ENCODE data around the gene CHID1. TPM values are rescaled to one million over a fixed set of nuclear protein-coding genes. Genes with fewer than 3 reads are reported as not detected.

CHID1 gene
- total RNA-seq, 2 donors from 2014 or later, result 46.9 to 78.7 TPM

DNA sequence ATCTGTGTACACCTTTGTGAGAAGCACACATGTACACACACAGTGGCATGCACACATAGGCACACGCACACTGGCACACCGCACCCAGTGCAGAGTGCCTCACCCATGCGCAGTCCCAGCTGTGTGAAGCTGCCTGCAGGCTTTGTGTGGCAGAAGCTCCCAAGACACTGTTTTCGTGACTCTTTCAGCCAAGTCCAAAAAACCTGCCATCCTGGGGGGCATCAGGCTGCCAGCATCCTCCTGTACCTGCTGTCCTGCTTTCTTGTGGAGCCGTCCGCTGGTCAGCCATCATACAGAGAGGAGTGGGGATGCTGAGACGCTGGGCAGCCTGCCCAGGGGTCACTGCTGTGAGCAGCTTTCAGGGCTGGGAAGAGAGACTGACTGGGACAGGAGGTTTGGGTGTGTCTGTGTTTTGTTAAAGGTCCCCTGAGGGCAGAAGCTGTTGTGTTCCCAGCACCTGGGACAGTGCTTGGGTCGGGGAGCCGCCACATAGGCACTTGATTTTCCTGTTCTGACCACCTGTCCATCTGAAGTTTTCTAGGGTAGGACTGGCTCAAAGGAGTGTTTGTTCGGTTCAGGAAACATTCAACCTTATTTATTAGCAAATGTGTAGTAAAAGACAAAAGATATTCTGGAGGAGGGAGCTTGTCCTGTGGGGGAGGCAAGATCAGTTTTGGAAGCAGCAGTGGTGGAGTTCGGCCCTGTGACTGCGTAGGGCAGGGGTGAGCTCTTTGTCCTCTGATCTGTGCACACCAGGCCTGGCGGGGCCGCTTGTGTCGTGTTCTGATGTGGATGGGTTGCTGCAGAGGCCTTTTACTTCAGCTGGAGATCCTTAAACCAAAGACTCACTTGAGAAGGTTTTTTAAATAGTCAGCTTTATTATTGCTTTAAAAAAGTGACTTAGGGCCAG is 44.8 kb upstream of the CHID1 start:
- no peaks in the 10 kb centered on the region for H3K9me3 ChIP-seq

DNA sequence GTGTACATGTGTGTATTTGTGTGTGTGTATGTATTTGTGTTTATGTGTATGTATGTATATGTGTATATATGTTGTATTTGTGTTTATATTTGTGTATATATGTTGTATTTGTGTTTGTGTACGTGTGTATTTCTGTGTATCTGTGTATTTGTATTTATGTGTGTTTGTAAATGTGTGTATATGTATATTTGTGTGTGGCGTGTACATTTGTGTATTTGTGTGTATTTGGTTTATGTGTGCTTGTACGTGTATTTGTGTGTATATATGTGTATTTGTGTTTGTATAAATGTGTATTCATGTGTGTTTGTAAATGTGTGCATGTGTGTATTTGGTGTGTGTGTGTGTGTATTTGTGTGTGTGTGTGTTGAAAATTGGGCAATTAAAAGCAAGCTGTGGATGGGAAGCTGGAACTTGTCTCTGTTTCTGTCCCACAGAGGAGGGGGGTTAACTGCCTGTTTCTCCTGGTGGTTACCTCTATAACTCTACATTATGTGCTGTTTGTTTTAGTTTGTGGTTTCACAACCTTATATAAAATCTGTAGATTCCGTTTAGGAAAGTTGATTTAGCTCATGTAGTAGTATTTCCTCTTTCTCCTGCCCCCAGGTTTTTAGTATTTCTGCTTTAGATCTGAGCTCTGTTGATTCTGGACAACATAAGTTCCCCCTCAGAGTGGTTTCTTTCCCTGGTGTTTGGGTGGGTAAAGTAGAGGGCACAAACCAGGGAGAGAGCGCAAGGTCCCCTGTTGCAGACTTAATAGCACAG is 44.0 kb upstream of the CHID1 start:
- peaks cover 2% of the 10 kb centered on the region for H3K36me3 ChIP-seq
- TF ChIP-seq, protein P1, sequence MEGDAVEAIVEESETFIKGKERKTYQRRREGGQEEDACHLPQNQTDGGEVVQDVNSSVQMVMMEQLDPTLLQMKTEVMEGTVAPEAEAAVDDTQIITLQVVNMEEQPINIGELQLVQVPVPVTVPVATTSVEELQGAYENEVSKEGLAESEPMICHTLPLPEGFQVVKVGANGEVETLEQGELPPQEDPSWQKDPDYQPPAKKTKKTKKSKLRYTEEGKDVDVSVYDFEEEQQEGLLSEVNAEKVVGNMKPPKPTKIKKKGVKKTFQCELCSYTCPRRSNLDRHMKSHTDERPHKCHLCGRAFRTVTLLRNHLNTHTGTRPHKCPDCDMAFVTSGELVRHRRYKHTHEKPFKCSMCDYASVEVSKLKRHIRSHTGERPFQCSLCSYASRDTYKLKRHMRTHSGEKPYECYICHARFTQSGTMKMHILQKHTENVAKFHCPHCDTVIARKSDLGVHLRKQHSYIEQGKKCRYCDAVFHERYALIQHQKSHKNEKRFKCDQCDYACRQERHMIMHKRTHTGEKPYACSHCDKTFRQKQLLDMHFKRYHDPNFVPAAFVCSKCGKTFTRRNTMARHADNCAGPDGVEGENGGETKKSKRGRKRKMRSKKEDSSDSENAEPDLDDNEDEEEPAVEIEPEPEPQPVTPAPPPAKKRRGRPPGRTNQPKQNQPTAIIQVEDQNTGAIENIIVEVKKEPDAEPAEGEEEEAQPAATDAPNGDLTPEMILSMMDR (IDR thresholded peaks at IDR 0.05), result no peak
- no peak overlapping the region for H3K4me3 ChIP-seq
- no peak overlapping the region for H3K27ac ChIP-seq
- DNase-seq (ENCODE audit: low spot score), result no peak
- H3K27me3 ChIP-seq, result no peaks in the 10 kb centered on the region
- peaks cover 0 to 26% of the 10 kb centered on the region in 2 donors for H3K4me1 ChIP-seq
- peaks cover 0 to 4% of the 10 kb centered on the region in 2 donors for H3K9me3 ChIP-seq

More for the DNA sequence above, 44.8 kb upstream of the CHID1 start:
- TF ChIP-seq, protein P1 (IDR thresholded peaks at IDR 0.05), result no peak
- peaks cover 0 to 26% of the 10 kb centered on the region in 2 donors for H3K4me1 ChIP-seq
- H3K27ac ChIP-seq, result no peak overlapping the region
- no peak for DNase-seq (ENCODE audit: low spot score)
- H3K4me3 ChIP-seq, result no peak overlapping the region
- H3K36me3 ChIP-seq, result peaks cover 11% of the 10 kb centered on the region
- no peaks in the 10 kb centered on the region for H3K27me3 ChIP-seq

DNA sequence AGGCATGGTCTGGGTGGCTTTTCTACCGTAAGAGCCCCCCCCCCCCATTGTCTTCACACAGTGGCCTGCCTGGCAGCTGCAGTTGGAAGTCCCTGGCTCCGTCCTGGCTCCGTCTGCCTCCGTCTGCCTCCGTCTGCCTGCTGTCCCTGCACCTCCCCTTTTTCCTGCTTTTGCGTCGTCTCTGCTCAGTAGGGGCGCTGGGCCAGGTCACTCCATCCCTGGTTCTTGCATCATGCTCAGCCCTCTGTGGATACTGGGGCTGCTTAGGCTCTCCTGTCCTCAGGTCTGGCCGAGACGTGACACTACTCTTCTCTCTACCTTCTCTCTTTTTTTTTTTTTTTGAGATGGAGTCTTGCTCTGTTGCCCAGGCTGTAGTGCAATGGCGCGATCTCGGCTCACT is 42.9 kb upstream of the CHID1 start:
- Histone ChIP-seq H3K4me3 (no peak overlapping the region), H3K9me3 (peaks cover 0 to 9% of the 10 kb centered on the region in 2 donors), H3K4me1 (peaks cover 0 to 26% of the 10 kb centered on the region in 2 donors), H3K27me3 (no peaks in the 10 kb centered on the region), H3K36me3 (peaks cover 8% of the 10 kb centered on the region), H3K27ac (no peak overlapping the region)
- TF ChIP-seq, protein P1 (IDR thresholded peaks at IDR 0.05), result no peak
- DNase-seq (ENCODE audit: low spot score), result no peak

DNA sequence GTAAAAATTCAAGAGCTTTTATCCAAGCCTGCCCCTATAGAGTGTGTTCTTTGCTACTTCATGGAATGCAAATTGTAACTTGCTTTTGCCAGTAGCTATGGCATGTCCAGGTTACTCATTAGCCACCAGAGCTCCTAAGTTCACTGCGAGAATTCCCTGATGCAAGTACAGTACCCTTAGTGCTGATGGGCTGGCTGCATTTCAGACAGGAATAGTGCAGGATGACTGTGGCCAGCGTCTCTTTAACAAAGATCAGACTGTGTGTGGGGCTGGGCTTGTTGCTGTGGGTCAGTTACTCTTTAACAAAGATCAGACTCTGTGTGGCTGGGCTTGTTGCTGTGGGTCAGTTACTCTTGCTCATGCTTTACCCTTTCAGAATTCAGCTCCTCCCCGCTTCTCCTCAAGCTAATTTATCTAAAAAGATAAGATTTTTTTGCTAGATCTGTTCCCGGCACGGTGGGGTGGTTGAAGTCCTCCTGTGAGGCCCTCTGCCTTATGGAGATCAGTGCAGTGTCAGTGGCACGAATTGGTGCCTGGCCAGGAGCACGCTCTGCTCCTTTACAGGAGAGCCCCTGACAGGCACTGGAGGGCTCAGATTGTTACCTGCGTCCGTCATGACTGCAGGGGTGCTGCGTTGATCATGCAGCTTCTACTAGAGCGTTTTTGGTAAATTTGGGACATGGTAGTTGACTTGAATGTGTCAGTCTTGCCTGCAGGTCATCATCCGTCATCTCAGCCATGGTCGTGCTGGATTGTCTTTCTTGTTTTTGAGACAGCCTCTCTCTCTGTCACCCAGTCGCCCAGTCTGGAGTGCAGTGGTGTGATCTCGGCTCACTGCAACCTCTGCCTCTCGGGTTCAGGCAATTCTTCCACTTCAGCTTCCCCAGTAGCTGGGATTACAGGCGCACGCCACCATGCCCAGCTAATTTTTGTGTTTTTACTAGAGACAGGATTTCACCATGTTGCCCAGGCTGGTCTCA is 42.1 kb upstream of the CHID1 start:
- Histone ChIP-seq H3K36me3 (peaks cover 8% of the 10 kb centered on the region), H3K27me3 (no peaks in the 10 kb centered on the region), H3K9me3 (peaks cover 0 to 9% of the 10 kb centered on the region in 2 donors), H3K27ac (no peak overlapping the region), H3K4me3 (no peak overlapping the region), H3K4me1 (peaks cover 0 to 26% of the 10 kb centered on the region in 2 donors)
- no peak for DNase-seq (ENCODE audit: low spot score)
- TF ChIP-seq, protein P1 (IDR thresholded peaks at IDR 0.05), result no peak

DNA sequence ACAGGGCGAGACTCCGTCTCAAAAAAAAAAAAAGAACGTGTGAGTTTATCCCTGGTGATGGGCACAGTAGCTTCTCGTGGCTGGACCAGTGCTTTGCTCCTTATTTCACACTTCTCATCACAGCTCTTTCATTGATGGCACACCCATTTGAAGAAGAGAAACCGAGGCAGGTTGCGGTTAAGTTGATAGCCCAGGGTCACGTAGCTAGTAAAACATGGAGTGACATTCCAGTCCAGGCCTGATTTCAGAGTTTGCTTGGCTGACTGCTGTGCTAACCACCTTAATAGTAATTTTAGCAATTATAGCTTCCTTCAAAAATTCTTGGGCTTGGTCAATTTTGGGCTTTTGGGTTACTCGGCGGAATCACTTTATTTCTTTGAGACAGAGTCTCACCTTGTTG is 40.9 kb upstream of the CHID1 start:
- no peak for DNase-seq (ENCODE audit: low spot score)
- peaks cover 0 to 26% of the 10 kb centered on the region in 2 donors for H3K4me1 ChIP-seq

More for the DNA sequence above, 40.9 kb upstream of the CHID1 start:
- Histone ChIP-seq H3K27ac (no peak overlapping the region), H3K36me3 (peaks cover 8% of the 10 kb centered on the region), H3K27me3 (no peaks in the 10 kb centered on the region), H3K9me3 (peaks cover 0 to 9% of the 10 kb centered on the region in 2 donors), H3K4me3 (no peak overlapping the region)
- TF ChIP-seq, protein P1 (IDR thresholded peaks at IDR 0.05), result no peak
